ENCODE data around the gene MARCHF5.

The MARCHF5 gene, protein sequence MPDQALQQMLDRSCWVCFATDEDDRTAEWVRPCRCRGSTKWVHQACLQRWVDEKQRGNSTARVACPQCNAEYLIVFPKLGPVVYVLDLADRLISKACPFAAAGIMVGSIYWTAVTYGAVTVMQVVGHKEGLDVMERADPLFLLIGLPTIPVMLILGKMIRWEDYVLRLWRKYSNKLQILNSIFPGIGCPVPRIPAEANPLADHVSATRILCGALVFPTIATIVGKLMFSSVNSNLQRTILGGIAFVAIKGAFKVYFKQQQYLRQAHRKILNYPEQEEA

DNA sequence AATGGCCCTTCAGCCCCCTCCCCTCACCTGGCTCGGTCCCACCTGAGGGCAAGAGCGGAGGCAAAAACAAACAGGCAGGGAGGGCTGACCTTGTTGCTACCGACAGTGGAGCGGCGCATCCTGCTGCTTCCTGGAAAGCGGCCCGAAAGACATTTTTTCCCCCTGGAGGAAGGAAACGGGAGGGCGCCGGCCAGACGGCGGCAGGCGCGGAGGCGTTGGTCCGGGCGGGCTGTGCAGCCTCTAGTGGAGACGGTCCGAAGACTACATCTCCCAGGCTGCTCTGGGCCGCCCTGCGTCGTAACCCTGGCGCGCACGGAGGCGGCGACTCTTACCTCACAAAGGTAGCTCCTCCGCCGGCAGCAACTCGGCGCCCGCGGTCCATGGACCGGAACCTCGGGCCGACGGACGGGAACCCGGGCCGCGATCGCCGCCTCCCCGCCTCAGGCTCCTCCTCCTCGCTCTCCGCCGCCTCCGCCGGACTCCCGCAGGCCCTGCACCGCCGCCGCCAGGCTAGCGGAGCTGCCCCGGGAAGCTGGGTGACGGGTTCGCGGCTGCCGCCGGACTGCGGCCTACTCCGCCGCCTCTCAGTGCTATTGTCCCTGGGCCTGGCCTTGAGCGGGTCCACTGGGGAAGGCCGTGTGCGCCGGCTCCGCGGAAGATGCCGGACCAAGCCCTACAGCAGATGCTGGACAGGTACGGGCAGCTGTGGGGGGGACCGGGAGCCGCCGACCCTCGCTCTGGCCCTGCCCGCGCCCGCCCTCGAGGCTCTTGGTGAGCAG lies at the start of gene MARCHF5, which contains the start of gene CPEB3:
MARCHF5 (plus strand) TSS at position 331 of the 779 bp plus-strand sequence; CDS start at position 659, 328 bp downstream.
CPEB3 (minus strand) TSS at position 242 of the 779 bp plus-strand sequence. CDS start 50,728 bp downstream, outside the sequence.
- DNase-seq: peak; percentile 92 to 94

GRCh38 chr10:92241501-92241900 lies 49.5 kb upstream of the MARCHF5 start:
- no peak for DNase-seq

- no peak for DNase-seq
These were observed 48.6 kb upstream of the MARCHF5 start for GRCh38 chr10:92242380-92242779.

DNA sequence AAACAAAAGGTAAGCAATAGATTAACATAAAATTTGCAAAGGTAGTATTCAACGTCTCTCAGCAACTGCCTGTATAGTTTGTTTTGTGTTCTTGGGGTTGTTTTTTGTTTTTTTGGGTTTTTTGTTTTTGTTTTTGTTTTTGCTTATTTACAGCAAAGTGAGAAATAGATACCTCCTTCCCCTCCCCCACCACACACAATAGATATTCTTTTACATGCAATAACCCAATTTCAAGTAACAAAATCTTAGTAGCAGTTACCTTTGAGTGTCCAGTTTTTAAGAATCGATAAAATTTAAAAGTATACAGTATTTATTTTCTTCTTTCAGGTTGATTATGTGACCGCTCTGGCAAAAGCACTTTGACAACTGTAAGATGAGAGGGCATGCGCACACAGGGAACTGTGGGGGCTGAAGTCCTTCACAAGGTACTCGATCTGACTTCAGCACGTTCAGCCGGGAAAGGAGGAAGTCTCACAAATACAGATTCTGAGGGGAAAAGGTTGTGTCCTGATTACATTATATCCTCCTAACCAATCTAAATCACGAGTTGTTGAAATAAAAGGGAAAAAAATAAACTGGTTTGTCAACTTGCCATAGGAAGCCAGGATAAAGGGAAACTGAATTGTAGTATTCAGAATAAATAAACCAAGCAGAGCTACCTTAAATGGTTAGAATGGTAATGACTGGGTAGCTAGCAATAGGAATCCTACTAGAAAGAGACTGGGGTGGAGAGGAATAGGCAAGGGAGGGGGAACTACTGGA lies 47.9 kb upstream of the MARCHF5 start:
- DNase-seq: peak; percentile 23 to 34

GRCh38 chr10:92244796-92245195 lies 46.2 kb upstream of the MARCHF5 start:
- DNase-seq: no peak

DNA sequence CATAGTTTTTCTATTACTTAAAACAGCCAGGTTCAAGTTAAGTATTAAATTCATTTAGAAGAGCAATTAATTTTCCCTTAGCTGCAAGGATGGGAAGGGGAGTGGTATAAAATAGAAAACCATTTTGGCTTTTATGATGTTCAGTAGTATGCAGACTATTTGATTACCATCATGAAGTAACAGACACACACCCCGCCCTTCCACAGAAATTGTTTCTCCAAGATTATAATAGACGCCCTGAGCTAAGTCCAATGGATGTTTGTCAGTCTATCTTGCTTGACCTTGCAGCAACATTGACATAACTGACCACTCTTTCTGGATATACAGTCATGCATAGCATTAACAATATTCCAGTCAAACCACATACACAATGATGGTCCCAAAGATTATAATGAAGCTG lies 42.4 kb upstream of the MARCHF5 start:
- DNase-seq: no peak

- no peak for DNase-seq
These were observed 27.6 kb upstream of the MARCHF5 start for GRCh38 chr10:92263396-92263795.

DNA sequence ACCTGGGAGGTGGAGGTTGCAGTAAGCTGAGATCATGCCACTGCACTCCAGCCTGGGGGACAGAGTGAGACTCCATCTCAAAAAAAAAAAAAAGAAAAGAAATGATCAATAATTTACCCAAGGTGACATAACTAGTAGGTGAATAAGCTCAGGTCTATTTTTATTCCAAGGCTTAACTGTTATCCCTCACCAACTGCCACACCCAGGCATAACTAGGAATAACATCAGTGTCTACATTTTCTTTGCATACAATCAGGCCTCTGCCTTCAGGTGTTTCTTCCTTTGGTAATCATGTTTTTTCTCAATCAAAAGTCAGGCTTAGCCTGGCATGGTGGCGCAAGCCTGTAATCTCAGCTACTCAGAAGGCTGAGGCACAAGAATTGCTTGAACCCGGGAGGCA lies 26.7 kb upstream of the MARCHF5 start:
- no peak for DNase-seq

- DNase-seq: no peak
These were observed 25.2 kb upstream of the MARCHF5 start for GRCh38 chr10:92265687-92266258.

DNA sequence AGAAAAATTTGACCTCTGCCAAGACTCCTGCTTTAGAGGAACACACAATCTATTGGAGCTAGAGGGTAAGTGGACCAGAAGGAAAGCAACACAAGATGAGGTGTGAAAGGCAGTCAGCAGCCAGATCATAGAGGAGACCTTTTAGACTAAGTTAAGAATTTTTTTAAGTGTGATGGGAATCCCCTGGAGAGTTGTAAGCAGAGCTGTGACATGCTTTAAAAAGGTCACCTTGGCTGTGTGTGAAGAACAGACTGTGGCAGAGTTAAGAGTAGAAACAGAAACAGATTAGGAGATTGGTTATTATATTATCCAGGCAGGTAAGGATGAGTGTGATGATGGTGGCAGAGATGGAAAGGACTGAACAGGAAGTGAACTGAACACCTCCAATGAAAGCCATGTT lies 23.6 kb upstream of the MARCHF5 start:
- DNase-seq: no peak

GRCh38 chr10:92268748-92269147 lies 22.2 kb upstream of the MARCHF5 start:
- no peak for DNase-seq

DNA sequence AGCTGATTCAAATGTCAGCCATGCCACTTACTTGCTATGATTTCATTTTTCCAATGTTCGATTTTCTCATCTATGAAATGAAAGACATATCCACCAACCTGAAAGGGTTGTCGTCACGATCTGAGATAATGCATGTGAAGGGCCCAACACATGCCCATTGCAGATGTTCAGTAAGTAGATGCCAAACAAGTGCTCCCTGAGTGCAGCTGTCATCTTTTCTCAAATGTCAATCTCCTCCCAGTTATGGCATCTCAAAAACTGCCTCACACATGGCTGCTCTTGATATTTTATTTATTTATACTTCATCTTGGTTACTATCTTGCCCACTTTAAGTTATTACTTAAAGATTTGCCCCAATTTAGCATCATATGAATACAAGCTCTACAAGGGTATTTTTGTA lies 16.9 kb upstream of the MARCHF5 start:
- no peak for DNase-seq

GRCh38 chr10:92278996-92279696 lies 11.8 kb upstream of the MARCHF5 start:
- DNase-seq: no peak

- DNase-seq: no peak
These were observed 6.8 kb upstream of the MARCHF5 start for GRCh38 chr10:92284112-92284704.

DNA sequence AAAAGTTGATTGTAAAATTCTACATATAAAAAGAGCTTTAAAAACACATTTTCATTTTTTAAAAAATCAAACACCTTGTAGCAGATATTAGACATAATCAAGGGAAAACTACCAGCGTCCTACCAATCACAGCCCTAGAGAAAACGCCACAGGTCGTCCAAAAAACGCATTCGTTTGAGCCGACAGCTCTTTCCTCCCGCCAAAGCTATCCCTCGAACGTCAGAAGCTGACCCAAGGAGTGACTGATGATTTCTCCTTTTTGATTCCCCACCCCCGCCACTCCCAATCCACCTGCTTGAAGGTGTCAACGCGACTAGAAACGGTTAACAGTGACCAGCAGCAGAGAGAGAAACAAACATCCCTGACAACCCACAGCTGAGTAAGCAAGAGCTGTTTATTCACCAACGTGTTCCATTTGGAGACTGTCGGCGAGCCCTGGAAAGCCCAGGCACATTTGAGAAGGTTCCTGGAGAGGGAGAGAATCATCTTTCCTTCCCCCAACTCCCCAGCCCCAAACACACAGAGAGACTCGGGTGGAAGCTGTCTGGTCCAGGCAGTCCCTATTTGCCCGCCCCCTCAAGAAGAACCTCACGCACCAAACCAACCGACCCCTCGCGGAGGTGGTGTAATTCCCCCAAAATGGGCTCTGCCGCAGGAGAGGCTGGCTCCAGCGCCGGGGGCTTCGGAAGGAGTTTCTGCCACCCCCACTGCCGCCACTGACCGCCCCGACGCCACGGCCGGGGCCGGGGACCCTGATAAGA lies 711 bp upstream of the MARCHF5 start:
- peak; percentile 58 to 60 for DNase-seq

GRCh38 chr10:92291616-92291865 lies 574 bp downstream of the MARCHF5 start:
- no peak for DNase-seq

- DNase-seq: peak; percentile 65 to 69
These were observed 1.2 kb downstream of the MARCHF5 start for GRCh38 chr10:92291921-92292845.

- DNase-seq: no peak
These were observed 7.5 kb downstream of the MARCHF5 start for GRCh38 chr10:92298487-92298886.

- no peak for DNase-seq
These were observed 12.1 kb downstream of the MARCHF5 start for GRCh38 chr10:92303096-92303495.

DNA sequence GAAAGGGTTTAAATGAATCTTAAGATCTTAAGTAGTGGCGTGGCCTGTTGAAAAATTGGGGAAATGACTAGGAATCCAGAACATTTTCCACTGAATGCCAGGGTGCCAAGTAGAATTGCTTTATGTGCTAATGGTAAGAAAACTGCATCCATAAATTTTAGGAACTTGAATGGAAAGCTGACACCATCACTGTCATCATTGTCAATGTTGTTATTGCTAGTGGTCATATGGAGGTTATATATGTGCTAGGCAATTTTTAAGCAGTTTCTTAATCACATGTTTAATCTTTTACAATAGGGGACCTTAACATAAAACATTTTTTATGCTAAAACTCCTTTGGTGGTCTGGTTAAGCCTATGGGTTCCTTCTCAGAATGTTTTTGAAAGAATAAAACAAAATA lies 13.1 kb downstream of the MARCHF5 start:
- DNase-seq: no peak
